Pancreas (tissue), 10 donors: ENCODE data around the gene HCFC1. TPM values are rescaled to one million over a fixed set of nuclear protein-coding genes. Genes with fewer than 3 reads are reported as not detected.

Source experiments
- ATAC-seq, 4 donors: fragments of 200-7000 bp; cut with Tn5 transposase; one replicate each; pipeline versions ENCODE4 v1.8.0 to v1.9.1; 2020; ENCODE audit warnings: mild to moderate bottlenecking in 4 of 4, moderate library complexity in 4 of 4
- DNase-seq, 6 donors: peaks; one replicate each; pipeline ENCODE4 v3.0.0-alpha.2; 2020
- FAIRE-seq: peaks from 2 replicates; lab custom pipeline; 2012; peaks lifted over from hg19 to GRCh38; lab: Jason Lieb, UNC
- H3K27ac ChIP-seq, 4 donors: fragments of 200-600 bp; sonication (generic); 1 replicate in 3 of 4; 2 replicates in 1 of 4; pipeline versions ENCODE4 v1.5.0 to v1.8.0; 2020
- H3K27me3 ChIP-seq, 4 donors: fragments of 200-600 bp; one replicate each; pipeline ENCODE4 v1.8.0; 2021
- H3K36me3 ChIP-seq, 3 donors: fragments of 200-600 bp; sonication (generic) in 1 of 3; one replicate each; pipeline versions ENCODE4 v1.5.0 to v1.8.0; 2020 to 2021
- H3K4me1 ChIP-seq, 3 donors: fragments of 200-600 bp; one replicate each; pipeline ENCODE4 v1.8.0; 2021
- H3K4me3 ChIP-seq, 4 donors: fragments of 200-600 bp; sonication (generic) in 2 of 4; one replicate each; pipeline versions ENCODE4 v1.5.0 to v1.8.0; 2020 to 2021
- H3K9me3 ChIP-seq, 4 donors: fragments of 200-600 bp; one replicate each; pipeline ENCODE4 v1.8.0; 2021
- CTCF ChIP-seq, 4 donors: fragments of 200-600 bp; sonication (generic) in 3 of 4; IDR thresholded peaks; one replicate each; pipeline versions ENCODE4 v1.5.0 to v1.8.0; 2021; ENCODE audit warnings: antibody characterized with exemption in 4 of 4
- WGBS, 2 donors: extraction: QIAGEN DNeasy Blood & Tissue Kit; methylation state at CpG; one replicate each; pipeline ENCODE4 v1.1.7; 2013; 5-methylcytosine and 5-hydroxymethylcytosine counted together
- intact Hi-C, 3 donors: fragments of 100-400 bp; cut with DNase I; formaldehyde crosslinking; loops; one replicate each; pipeline versions ENCODE4 v1.11.1 to v1.14.2; 2022
- polyA plus RNA-seq, 2 donors: library from polyadenylated mRNA; stranded (reverse); fragments of 200-250 nt; gene quantifications; one replicate each; pipeline ENCODE4 v1.2.3, GENCODE V29; 2013
- total RNA-seq, 6 donors: library from RNA; stranded (reverse); fragmentation: NEBNext Ultra II Directional in 4 of 6; extraction: Animal tissue kit (Norgen Biotek cat#: 25700) in 4 of 6; gene quantifications; one replicate each; pipeline versions ENCODE4 v1.2.1 to v1.2.4, GENCODE V29; 2021 to 2023
- donor health status: healthy with polysubstance abuse.
- donor health status: DM: no; HTN: no; CAD: no; lungs with moderate emphysema.
- donor health status: DM: no; HTN: no; CAD: no.
- donor health status: control.
- donor health status: control.
- donor health status: Bipolar disorder and iron deficiency.
- donor health status: DM: yes; HTN: yes; CAD: no.
- donor health status: DM: no; HTN: no; CAD: no.
- donor health status: DM: no; HTN: no; CAD: no.
- donor health status: DM: yes; HTN: yes; CAD: no.

The HCFC1 gene
- total and polyA plus RNA-seq, 8 donors = 10.4 to 28.4 (median 16.6) TPM

- Histone ChIP-seq H3K9me3 (no peaks in the 10 kb centered on the region), H3K27ac (no peak overlapping the region), H3K27me3 (no peaks in the 10 kb centered on the region), H3K4me3 (no peak overlapping the region), H3K4me1 (peaks cover 0 to 13% (median 9%) of the 10 kb centered on the region in 3 donors), H3K36me3 (no peaks in the 10 kb centered on the region)
- DNase-seq (peak in 1 of 6 donors; percentile 51), FAIRE-seq (no peak), ATAC-seq (no peak)
- no peak for TF ChIP-seq CTCF (IDR thresholded peaks at IDR 0.05)
- 91 to 92% methylated on average over 8 of the region's 8 CpGs for WGBS, 2 donors
- intact Hi-C loops = loop anchor here in 1 of 3 donors (10.0 kb wide), 1 partner anchor 56 kb away; no protein-coding TSS in a partner anchor
Measured at GRCh38 chrX:153931151-153931550, 40.5 kb downstream of the HCFC1 start.

- no peaks in the 10 kb centered on the region for H3K36me3 ChIP-seq
- no peak for FAIRE-seq
- TF ChIP-seq CTCF (IDR thresholded peaks at IDR 0.05) = no peak
- no peaks in the 10 kb centered on the region for H3K9me3 ChIP-seq
- DNase-seq = peak in 1 of 6 donors; percentile 69
- peaks cover 0 to 13% (median 9%) of the 10 kb centered on the region in 3 donors for H3K4me1 ChIP-seq
- H3K4me3 ChIP-seq = no peak overlapping the region
- WGBS, 2 donors = 87 to 88% methylated on average over 31 of the region's 31 CpGs
- ATAC-seq = no peak
- intact Hi-C loops = loop anchor here in 1 of 3 donors (10.0 kb wide), 1 partner anchor 55 kb away; no protein-coding TSS in a partner anchor
- no peaks in the 10 kb centered on the region for H3K27me3 ChIP-seq
- H3K27ac ChIP-seq = no peak overlapping the region
Measured at GRCh38 chrX:153930011-153930910, 41.4 kb downstream of the HCFC1 start.

- peak in 1 of 6 donors; percentile 48 for DNase-seq
- peaks cover 0 to 13% (median 9%) of the 10 kb centered on the region in 3 donors for H3K4me1 ChIP-seq
- intact Hi-C loops = no loop called here
- H3K27me3 ChIP-seq = no peaks in the 10 kb centered on the region
- WGBS, 2 donors = 83 to 85% methylated on average over 10 of the region's 10 CpGs
- no peaks in the 10 kb centered on the region for H3K9me3 ChIP-seq
- ATAC-seq = no peak
- no peak overlapping the region for H3K4me3 ChIP-seq
- no peak for FAIRE-seq
- TF ChIP-seq CTCF (IDR thresholded peaks at IDR 0.05) = no peak
- no peaks in the 10 kb centered on the region for H3K36me3 ChIP-seq
- H3K27ac ChIP-seq = no peak overlapping the region
Measured at GRCh38 chrX:153929576-153929975, 42.0 kb downstream of the HCFC1 start.

- FAIRE-seq = no peak
- no peak for TF ChIP-seq CTCF (IDR thresholded peaks at IDR 0.05)
- Histone ChIP-seq H3K36me3 (no peaks in the 10 kb centered on the region), H3K9me3 (no peaks in the 10 kb centered on the region), H3K27me3 (no peaks in the 10 kb centered on the region), H3K4me3 (peak overlapping the region in 1 of 4 donors; percentile 15), H3K4me1 (peaks cover 0 to 13% (median 9%) of the 10 kb centered on the region in 3 donors), H3K27ac (peak overlapping the region in 3 of 4 donors; percentile 13 to 90 (median 49))
- ATAC-seq = no peak
- 25 to 50% methylated on average over 9 of the region's 9 CpGs for WGBS, 2 donors
- intact Hi-C loops = no loop called here
- peak in 1 of 6 donors; percentile 34 for DNase-seq
Measured at GRCh38 chrX:153928846-153929245, 42.8 kb downstream of the HCFC1 start.
